GM13977 (cell line): ENCODE data around the gene GLP1R.

Experiments used
- DNase-seq: peaks from one replicate; pipeline ENCODE4 v3.0.0; 2012; ENCODE audit warnings: low spot score
- in situ Hi-C: fragments of 300-500 bp; cut with MboI; formaldehyde crosslinking; loops from one replicate; pipeline ENCODE4 v1.12.0; 2022; ENCODE audit warnings: low sequenced_read_pairs, low pct_unique_long_range_greater_than_20kb, mixed read lengths, inconsistent platforms; ENCODE audit not compliant: unreplicated experiment
- TF ChIP-seq, protein P1 (sequence below): IDR thresholded peaks from 2 replicates; pipeline ENCODE4 v1.5.1; 2012; ENCODE audit warnings: mild to moderate bottlenecking, control low read depth; ENCODE audit not compliant: insufficient read depth; ENCODE audit errors: extremely low read depth, missing control alignments

GLP1R gene

DNA sequence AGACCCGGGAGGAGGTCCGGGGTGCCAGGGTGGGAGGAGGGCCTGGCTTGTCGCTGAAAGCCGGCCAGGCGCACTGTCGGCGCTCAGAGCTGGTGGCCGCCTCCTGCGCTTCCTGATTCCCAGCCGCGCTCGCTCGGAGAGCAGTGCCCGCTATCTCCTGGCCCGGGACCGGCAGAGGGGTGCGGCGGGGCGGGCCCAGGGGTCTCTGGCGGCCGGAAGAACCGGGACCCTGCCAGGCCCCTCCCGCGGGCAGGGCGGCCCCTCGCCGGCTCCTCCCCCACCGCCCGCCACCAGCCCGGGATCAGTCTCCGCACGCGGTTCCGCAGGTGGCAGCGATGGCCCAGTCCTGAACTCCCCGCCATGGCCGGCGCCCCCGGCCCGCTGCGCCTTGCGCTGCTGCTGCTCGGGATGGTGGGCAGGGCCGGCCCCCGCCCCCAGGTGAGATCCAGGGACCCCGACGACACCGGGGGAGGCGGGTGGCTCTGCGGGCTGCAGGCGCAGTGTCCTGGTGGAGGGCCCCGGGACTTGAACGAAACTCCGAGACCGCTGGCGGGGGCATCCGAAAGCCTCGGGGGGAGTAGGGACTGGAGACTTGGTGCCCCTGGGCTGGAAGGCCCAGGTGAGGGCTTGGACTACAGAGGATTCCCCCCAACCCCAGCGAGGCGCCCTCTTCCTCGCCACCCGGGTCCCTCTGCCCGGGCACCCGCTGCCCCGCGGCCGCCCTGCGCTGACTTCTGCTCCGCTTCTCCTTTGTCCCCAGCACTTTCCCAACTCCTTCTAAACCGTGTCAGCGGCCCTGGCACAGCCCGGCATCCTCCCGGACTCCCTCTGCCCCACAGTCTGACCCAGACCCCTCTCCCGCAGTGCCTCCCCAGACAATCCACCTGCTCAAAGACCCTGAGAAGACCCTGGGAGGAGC lies at the start of gene GLP1R:
TSS of gene GLP1R (plus strand) at position 301 of the 919 bp plus-strand sequence. CDS start at position 361, 60 bp downstream.
- TF ChIP-seq, protein P1, sequence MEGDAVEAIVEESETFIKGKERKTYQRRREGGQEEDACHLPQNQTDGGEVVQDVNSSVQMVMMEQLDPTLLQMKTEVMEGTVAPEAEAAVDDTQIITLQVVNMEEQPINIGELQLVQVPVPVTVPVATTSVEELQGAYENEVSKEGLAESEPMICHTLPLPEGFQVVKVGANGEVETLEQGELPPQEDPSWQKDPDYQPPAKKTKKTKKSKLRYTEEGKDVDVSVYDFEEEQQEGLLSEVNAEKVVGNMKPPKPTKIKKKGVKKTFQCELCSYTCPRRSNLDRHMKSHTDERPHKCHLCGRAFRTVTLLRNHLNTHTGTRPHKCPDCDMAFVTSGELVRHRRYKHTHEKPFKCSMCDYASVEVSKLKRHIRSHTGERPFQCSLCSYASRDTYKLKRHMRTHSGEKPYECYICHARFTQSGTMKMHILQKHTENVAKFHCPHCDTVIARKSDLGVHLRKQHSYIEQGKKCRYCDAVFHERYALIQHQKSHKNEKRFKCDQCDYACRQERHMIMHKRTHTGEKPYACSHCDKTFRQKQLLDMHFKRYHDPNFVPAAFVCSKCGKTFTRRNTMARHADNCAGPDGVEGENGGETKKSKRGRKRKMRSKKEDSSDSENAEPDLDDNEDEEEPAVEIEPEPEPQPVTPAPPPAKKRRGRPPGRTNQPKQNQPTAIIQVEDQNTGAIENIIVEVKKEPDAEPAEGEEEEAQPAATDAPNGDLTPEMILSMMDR: no peak
- no peak for DNase-seq
- in situ Hi-C loops: no loop called here

DNA sequence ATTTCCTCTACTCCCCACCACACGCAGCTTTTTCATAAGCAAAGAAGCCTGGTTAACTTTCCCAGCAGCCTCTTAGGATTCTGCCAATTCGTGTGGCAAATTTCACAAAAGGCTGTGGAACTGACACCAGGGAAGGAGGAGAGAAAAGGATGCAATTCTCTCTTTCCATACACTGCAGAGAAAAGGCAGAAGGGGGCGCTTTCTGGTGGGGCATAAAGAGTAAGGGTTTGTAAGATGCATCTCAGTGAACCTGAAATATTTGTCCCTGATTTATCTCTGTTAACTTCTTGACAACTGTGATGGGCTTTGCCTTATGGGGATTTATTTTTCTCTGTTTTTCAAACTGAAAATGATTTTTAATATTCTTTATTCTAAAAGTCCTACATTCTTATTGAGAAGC lies 45.5 kb upstream of the GLP1R start:
- in situ Hi-C loops: no loop called here
- DNase-seq: no peak

DNA sequence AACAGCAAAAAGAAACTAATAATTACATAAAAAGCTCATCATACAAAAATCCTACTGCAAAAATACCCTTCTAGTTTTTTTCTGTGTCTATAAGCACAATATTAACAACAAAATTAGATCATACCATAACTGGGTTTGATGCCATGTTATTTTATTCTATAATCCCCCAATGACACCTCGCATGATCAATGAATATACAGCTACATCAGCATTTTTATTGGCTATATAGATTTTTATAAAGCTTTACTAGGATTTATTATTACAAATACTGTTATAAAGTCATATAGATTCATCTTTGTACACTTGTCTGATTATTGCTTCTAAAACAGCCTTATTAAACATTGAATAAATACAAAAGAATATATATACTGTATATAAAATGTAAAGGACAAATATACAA lies 45.1 kb upstream of the GLP1R start:
- DNase-seq: no peak
- TF ChIP-seq, protein P1: no peak
- in situ Hi-C loops: no loop called here

More for the DNA sequence above, 45.5 kb upstream of the GLP1R start:
- TF ChIP-seq, protein P1: peak; percentile 27

DNA sequence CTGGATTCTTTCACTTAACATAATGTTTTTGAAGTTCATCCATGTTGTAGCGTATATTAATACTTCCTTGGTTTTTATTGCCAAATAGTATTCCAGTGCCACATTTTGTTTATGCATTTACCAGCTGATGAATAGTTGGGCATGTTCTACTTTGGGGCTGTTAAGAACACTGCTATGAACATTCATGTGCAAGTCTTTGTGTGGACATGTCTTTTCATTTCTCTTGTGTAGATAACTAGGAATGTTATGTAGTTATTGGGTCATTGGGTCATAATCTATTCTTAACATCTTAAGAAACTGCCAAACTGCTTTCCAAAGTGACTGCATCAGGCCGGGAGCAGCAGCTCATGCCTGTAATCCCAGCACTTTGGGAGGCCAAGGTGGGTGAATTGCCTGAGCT lies 43.8 kb upstream of the GLP1R start:
- no peak for DNase-seq
- TF ChIP-seq, protein P1: no peak
- in situ Hi-C loops: no loop called here

DNA sequence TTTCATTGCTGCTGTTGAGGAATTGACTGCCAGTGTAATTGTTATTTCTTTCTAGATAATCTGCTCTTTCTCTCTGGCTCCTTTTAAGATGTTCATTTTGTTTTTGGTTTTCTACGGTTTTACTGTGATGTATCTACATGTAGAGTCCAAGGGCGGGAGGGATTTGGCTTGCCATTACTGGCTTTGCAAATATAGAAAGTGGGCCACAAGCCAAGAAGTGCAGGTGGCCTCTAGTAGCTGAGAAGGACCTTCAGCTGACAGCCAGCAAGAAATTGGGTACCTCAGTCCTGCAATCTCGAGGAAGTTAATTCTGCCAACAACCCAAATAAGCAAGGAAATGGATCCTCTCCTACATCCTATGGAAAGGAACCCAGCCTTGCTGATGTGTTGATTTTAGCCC lies 42.8 kb upstream of the GLP1R start:
- no peak for DNase-seq
- TF ChIP-seq, protein P1: no peak
- in situ Hi-C loops: no loop called here

DNA sequence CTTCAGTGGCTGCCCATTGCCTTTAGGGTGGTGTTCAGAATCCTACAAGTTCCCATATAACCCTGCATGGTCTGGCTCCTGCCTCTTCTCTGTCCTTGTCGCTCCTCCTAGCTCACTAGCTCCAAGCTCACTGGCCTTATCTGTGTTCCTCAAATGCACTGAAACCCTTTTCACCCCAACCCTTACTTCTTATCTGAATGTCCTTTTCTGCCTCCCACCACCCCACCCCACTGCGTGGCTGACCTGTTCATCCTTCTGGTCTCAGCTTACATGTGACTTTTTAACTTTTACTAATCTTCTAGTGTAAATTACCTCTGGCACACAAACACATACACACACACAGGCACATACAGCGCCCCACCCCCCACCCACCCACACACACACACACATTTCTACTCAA lies 41.0 kb upstream of the GLP1R start:
- TF ChIP-seq, protein P1: no peak
- in situ Hi-C loops: no loop called here
- DNase-seq: no peak

DNA sequence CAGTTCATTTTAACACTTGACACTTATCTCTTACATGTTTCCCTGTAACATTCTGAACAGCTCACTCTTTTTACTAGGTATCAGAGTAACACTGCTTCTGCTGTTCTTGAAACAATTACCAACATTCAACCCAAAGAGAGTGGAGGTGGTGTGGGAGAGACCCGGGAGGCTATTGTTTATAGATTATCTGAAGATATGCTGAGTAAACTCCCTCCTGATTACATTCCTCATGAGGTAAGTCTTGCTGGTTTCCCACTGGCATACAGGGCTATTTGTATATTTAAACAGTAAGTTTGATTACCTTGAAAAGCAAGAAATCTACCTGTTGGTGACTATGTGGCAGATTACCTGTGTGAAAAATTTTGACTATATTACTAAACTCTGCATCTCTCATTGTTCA lies 39.8 kb upstream of the GLP1R start:
- in situ Hi-C loops: no loop called here
- TF ChIP-seq, protein P1: no peak
- no peak for DNase-seq
